GM10847 (cell line): ENCODE results near the gene ACOT11.

Experiments
- POLR2A ChIP-seq: IDR thresholded peaks from 2 replicates; pipeline ENCODE4 v1.6.1; 2011; ENCODE audit not compliant: insufficient read length; ENCODE audit errors: extremely low read depth

Gene ACOT11

DNA sequence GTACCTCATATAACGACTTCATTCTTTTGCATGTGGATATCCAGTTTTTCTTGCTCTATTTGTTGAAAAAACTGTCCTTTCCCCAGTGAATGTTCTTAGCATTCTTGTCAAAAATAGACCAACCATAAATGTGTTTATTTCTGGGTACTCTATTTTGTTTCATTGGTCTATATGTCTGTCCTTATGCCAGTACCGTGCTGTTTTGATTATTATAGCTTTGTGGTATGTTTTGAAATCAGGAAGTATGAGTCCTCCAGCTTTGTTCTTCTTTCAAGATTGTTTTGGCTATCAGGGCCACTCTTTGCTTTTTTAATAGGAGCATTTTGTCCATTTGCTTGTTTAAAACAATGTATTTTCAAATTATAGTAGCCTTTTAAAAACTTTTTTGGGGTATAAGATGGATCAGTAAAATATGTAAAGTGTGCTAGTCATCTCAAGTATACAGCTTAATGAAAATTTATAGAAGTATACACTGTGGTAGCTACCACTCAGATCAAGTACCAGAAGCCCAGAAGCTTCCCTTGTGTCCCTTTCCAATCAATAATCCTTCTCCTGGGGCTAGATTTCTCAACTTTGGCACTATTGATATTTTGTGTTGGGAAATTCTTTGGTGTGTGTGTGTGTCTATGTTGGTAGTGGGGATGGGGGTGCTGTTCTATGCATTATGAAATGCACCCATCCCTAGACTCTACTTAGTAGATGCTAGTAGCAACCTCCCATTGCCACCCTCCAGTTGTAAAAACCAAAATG is 110.3 kb downstream of the ACOT11 start:
- TF ChIP-seq POLR2A = no peak
